Mesenchymal stem cell (in vitro differentiated cells and primary cell): ENCODE results near the gene OR4K14.

Source experiments
- DNase-seq: peaks from one replicate; pipeline ENCODE4 v3.0.0-alpha.2; 2013
- H2AFZ ChIP-seq: one replicate; pipeline ENCODE4 v1.6.1; 2013; ENCODE audit warnings: low read depth, mild to moderate bottlenecking, control low read depth, inconsistent platforms, low read length, moderate library complexity
- H2AK5ac ChIP-seq: 2 replicates; pipeline ENCODE4 v1.6.1; 2013; ENCODE audit warnings: low read length, moderate library complexity, mild to moderate bottlenecking, inconsistent platforms; ENCODE audit not compliant: severe bottlenecking
- H2BK120ac ChIP-seq: one replicate; pipeline ENCODE4 v1.6.1; 2013; ENCODE audit warnings: low read depth, mild to moderate bottlenecking, inconsistent platforms, low read length, moderate library complexity
- H2BK12ac ChIP-seq, 2 experiments: one replicate each; pipeline ENCODE4 v1.6.1; 2013; ENCODE audit warnings: inconsistent platforms in 2 of 2, low read length in 2 of 2, mild to moderate bottlenecking in 2 of 2, moderate library complexity in 2 of 2, control low read depth in 1 of 2
- H2BK15ac ChIP-seq: one replicate; pipeline ENCODE4 v1.6.1; 2013; ENCODE audit warnings: mild to moderate bottlenecking, low read depth, inconsistent platforms; ENCODE audit not compliant: poor library complexity, severe bottlenecking
- H2BK5ac ChIP-seq: 2 replicates; pipeline ENCODE4 v1.6.1; 2013; ENCODE audit warnings: low read depth, mild to moderate bottlenecking, low read length, control low read depth, inconsistent platforms; ENCODE audit not compliant: poor library complexity, severe bottlenecking
- H3K14ac ChIP-seq, 2 experiments: one replicate each; pipeline ENCODE4 v1.6.1; 2013; ENCODE audit warnings: inconsistent platforms in 2 of 2, low read length in 2 of 2, control low read depth in 1 of 2, mild to moderate bottlenecking in 1 of 2, moderate library complexity in 1 of 2
- H3K18ac ChIP-seq, 2 experiments: one replicate each; pipeline ENCODE4 v1.6.1; 2013; ENCODE audit warnings: inconsistent platforms in 2 of 2, low read length in 2 of 2, control low read depth in 1 of 2, low read depth in 1 of 2, mild to moderate bottlenecking in 1 of 2
- H3K23ac ChIP-seq, 2 experiments: one replicate each; pipeline ENCODE4 v1.6.1; 2013; ENCODE audit warnings: inconsistent platforms in 2 of 2, low read length in 2 of 2, mild to moderate bottlenecking in 2 of 2, moderate library complexity in 2 of 2, control low read depth in 1 of 2
- H3K27ac ChIP-seq: 2 replicates; pipeline ENCODE4 v1.5.1; 2013; ENCODE audit warnings: mild to moderate bottlenecking, moderate library complexity, low read length, control low read depth, inconsistent platforms; ENCODE audit not compliant: poor library complexity, severe bottlenecking
- H3K27me3 ChIP-seq, 2 experiments: 2 replicates each; pipeline versions ENCODE4 v1.6.1 to v1.7.0; 2013; ENCODE audit warnings: low read length in 2 of 2, mild to moderate bottlenecking in 2 of 2, moderate library complexity in 2 of 2, control low read depth in 1 of 2, inconsistent platforms in 1 of 2; ENCODE audit not compliant: control insufficient read depth in 1 of 2, insufficient read depth in 1 of 2
- H3K36me3 ChIP-seq, 2 experiments: 2 replicates each; pipeline versions ENCODE4 v1.6.1 to v1.7.0; 2013; ENCODE audit warnings: low read length in 2 of 2, control low read depth in 1 of 2, inconsistent platforms in 1 of 2, low read depth in 1 of 2, mild to moderate bottlenecking in 1 of 2; ENCODE audit not compliant: insufficient read depth in 2 of 2, control insufficient read depth in 1 of 2
- H3K4ac ChIP-seq, 2 experiments: one replicate each; pipeline ENCODE4 v1.6.1; 2013; ENCODE audit warnings: inconsistent platforms in 2 of 2, low read length in 2 of 2, mild to moderate bottlenecking in 2 of 2, moderate library complexity in 2 of 2, control low read depth in 1 of 2, low read depth in 1 of 2
- H3K4me1 ChIP-seq: 2 replicates; pipeline ENCODE4 v1.6.1; 2013; ENCODE audit warnings: low read depth, low read length, control low read depth; ENCODE audit not compliant: control insufficient read depth, insufficient read depth
- H3K4me2 ChIP-seq: 2 replicates; pipeline ENCODE4 v1.6.1; 2013; ENCODE audit warnings: low read length, mild to moderate bottlenecking, inconsistent platforms; ENCODE audit not compliant: poor library complexity, severe bottlenecking
- H3K4me3 ChIP-seq, 2 experiments: 2 replicates each; pipeline versions ENCODE4 v1.5.1 to v1.7.0; 2013; ENCODE audit warnings: low read length in 2 of 2, mild to moderate bottlenecking in 2 of 2, control low read depth in 1 of 2, low read depth in 1 of 2; ENCODE audit not compliant: insufficient read depth in 1 of 2
- H3K79me1 ChIP-seq: replicated peaks from 2 replicates; pipeline ENCODE4 v1.6.1; 2013; ENCODE audit warnings: mild to moderate bottlenecking, control low read depth, low read length, inconsistent platforms; ENCODE audit not compliant: poor library complexity, severe bottlenecking
- H3K9ac ChIP-seq: 2 replicates; pipeline ENCODE4 v1.7.0; 2013; ENCODE audit warnings: mild to moderate bottlenecking, low read length, moderate library complexity
- H3K9me3 ChIP-seq: 2 replicates; pipeline ENCODE4 v1.7.0; 2013; ENCODE audit warnings: mild to moderate bottlenecking, low read length; ENCODE audit not compliant: control insufficient read depth
- H4K8ac ChIP-seq: one replicate; pipeline ENCODE4 v1.6.1; 2013; ENCODE audit warnings: inconsistent platforms, mild to moderate bottlenecking, low read length, moderate library complexity
- H4K91ac ChIP-seq: one replicate; pipeline ENCODE4 v1.6.1; 2013; ENCODE audit warnings: mild to moderate bottlenecking, low read length, inconsistent platforms
- WGBS: methylation state at CpG from one replicate; pipeline ENCODE4 v1.1.7; 2013; ENCODE audit warnings: mixed read lengths; 5-methylcytosine and 5-hydroxymethylcytosine counted together

OR4K14 gene

DNA sequence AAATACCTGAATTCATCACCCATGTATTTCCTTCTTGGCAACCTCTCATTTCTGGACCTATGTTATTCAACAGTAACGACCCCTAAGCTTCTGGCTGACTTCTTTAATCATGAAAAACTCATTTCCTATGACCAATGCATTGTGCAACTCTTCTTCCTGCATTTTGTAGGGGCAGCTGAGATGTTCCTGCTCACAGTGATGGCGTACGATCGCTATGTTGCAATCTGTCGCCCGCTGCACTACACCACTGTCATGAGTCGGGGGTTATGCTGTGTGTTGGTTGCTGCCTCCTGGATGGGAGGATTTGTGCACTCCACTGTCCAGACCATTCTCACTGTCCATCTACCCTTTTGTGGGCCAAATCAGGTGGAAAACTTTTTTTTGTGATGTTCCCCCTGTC is 16.8 kb downstream of the OR4K14 start:
- Histone ChIP-seq H2AFZ (no peak overlapping the region), H3K36me3 (no peaks in the 10 kb centered on the region), H4K91ac (no peak overlapping the region), H3K4me2 (no peak overlapping the region), H3K4me3 (no peak overlapping the region), H2BK15ac (no peak overlapping the region), H3K9me3 (peaks cover 4% of the 10 kb centered on the region), H3K27ac (no peak overlapping the region), H3K18ac (no peak overlapping the region), H2BK120ac (no peak overlapping the region), H3K4ac (no peak overlapping the region), H4K8ac (no peak overlapping the region), H3K9ac (no peak overlapping the region), H3K23ac (no peak overlapping the region), H3K79me1 (no peaks in the 10 kb centered on the region), H2BK12ac (no peak overlapping the region), H3K27me3 (no peaks in the 10 kb centered on the region), H2AK5ac (no peak overlapping the region), H3K4me1 (no peaks in the 10 kb centered on the region), H2BK5ac (no peak overlapping the region), H3K14ac (no peak overlapping the region)
- 70% methylated on average over 7 of the region's 7 CpGs for WGBS
- DNase-seq: no peak

DNA sequence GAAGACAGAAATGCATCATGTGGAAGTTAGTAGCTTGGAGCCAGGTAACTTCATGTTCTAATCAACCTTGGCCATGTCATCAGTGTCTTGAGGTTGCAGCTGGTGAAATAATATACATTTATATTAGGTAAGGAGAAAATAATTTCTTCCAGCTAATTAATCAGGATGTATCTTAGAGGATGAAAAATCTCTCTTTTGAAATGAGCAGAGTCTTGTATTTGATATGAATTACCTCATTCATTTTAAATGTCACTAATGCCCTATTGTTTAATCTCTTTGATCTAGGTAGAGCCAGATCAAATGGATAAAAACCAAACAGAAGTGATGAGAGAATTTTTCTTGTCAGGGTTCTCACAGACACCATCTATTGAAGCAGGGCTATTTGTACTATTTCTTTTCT is 17.2 kb downstream of the OR4K14 start, which contains the start of gene OR4Q2:
Gene OR4Q2, plus strand, starts transcription at position 301 of the 400 bp plus-strand sequence.
- H4K8ac ChIP-seq: no peak within 1 kb of the TSS
- H3K23ac ChIP-seq: no peak within 1 kb of the TSS
- H3K4ac ChIP-seq: no peak within 1 kb of the TSS

DNA sequence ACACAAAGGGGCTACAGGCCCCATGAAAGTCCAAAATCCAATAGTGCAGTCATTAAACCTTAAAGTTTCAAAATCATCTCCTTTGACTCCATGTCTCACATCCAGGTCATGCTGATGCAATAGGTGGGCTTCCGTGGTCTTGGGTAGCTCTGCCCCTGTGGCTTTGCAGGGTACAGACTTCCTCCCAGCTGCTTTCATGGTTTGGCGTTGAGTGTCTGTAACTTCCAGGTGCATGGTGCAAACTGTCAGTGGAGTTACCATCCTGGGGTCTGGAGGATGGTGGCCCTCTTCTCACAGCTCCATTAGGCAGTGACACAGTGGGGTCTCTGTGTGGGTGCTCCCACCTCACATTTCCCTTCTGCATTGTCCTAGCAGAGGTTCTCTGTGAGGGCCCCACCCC is 25.7 kb downstream of the OR4K14 start:
- H2BK120ac ChIP-seq: no peak overlapping the region
- WGBS: 41% methylated on average over 2 of the region's 2 CpGs
- H2BK5ac ChIP-seq: no peak overlapping the region
- H3K4ac ChIP-seq: no peak overlapping the region
- H3K27ac ChIP-seq: no peak overlapping the region
- no peaks in the 10 kb centered on the region for H3K27me3 ChIP-seq
- no peak overlapping the region for H3K9ac ChIP-seq
- H4K8ac ChIP-seq: no peak overlapping the region
- no peaks in the 10 kb centered on the region for H3K79me1 ChIP-seq
- H3K4me2 ChIP-seq: no peak overlapping the region
- H3K4me3 ChIP-seq: no peak overlapping the region
- no peak overlapping the region for H3K14ac ChIP-seq
- no peak for DNase-seq
- no peak overlapping the region for H3K23ac ChIP-seq
- H3K36me3 ChIP-seq: no peaks in the 10 kb centered on the region
- H3K4me1 ChIP-seq: no peaks in the 10 kb centered on the region
- H2AFZ ChIP-seq: no peak overlapping the region
- no peak overlapping the region for H4K91ac ChIP-seq
- H2BK12ac ChIP-seq: no peak overlapping the region
- H3K9me3 ChIP-seq: no peaks in the 10 kb centered on the region
- no peak overlapping the region for H3K18ac ChIP-seq
- no peak overlapping the region for H2AK5ac ChIP-seq
- H2BK15ac ChIP-seq: no peak overlapping the region

More for the DNA sequence above, 17.2 kb downstream of the OR4K14 start, which contains the start of gene OR4Q2:
- no peak for DNase-seq
- H4K91ac ChIP-seq: no peak within 1 kb of the TSS
- H2AK5ac ChIP-seq: no peak within 1 kb of the TSS
- H3K4me3 ChIP-seq: no peak within 1 kb of the TSS
- H2AFZ ChIP-seq: no peak within 1 kb of the TSS
- H2BK12ac ChIP-seq: no peak within 1 kb of the TSS
- no peak within 1 kb of the TSS for H3K4me2 ChIP-seq
- no peak within 1 kb of the TSS for H3K9ac ChIP-seq
- no peak within 1 kb of the TSS for H3K14ac ChIP-seq
- H3K9me3 ChIP-seq: peaks cover 4% of the 10 kb centered on the region
- H3K27me3 ChIP-seq: no peaks in the 10 kb centered on the region
- no peaks in the 10 kb centered on the region for H3K4me1 ChIP-seq
- no peak within 1 kb of the TSS for H2BK120ac ChIP-seq
- no peak within 1 kb of the TSS for H2BK15ac ChIP-seq
- no peak within 1 kb of the TSS for H3K27ac ChIP-seq
- H3K18ac ChIP-seq: no peak within 1 kb of the TSS
- no peak within 1 kb of the TSS for H2BK5ac ChIP-seq
- no peaks in the 10 kb centered on the region for H3K79me1 ChIP-seq
- no peaks in the 10 kb centered on the region for H3K36me3 ChIP-seq

DNA sequence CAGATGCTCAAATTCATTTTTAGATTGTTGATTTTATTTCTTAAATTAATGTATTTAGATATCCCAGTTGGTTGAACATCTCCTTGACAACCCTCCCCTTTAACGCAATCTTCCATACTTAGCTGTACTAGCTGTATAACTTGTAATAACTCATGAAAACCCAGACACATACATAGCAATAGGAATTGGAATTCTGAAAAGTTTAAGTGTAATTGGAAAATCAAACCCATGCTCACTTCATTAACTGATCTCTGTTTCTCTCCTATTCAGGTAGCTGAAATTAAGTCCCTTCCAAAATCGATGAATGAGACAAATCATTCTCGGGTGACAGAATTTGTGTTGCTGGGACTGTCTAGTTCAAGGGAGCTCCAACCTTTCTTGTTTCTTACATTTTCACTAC is 43.8 kb downstream of the OR4K14 start, which contains the start of gene OR4K15:
Gene OR4K15, plus strand, starts transcription at position 301 of the 400 bp plus-strand sequence. Its CDS starts 0 bp downstream, at position 301.
- Histone ChIP-seq H3K27ac (no peak within 1 kb of the TSS), H4K8ac (no peak within 1 kb of the TSS), H3K4ac (no peak within 1 kb of the TSS), H3K9me3 (no peaks in the 10 kb centered on the region), H3K23ac (no peak within 1 kb of the TSS), H3K4me2 (no peak within 1 kb of the TSS), H3K79me1 (no peaks in the 10 kb centered on the region), H3K18ac (no peak within 1 kb of the TSS), H2BK5ac (no peak within 1 kb of the TSS), H3K4me3 (no peak within 1 kb of the TSS), H2AK5ac (no peak within 1 kb of the TSS), H2BK15ac (no peak within 1 kb of the TSS), H4K91ac (no peak within 1 kb of the TSS), H3K27me3 (no peaks in the 10 kb centered on the region), H3K9ac (no peak within 1 kb of the TSS), H2BK12ac (no peak within 1 kb of the TSS), H3K36me3 (no peaks in the 10 kb centered on the region), H3K14ac (no peak within 1 kb of the TSS), H3K4me1 (no peaks in the 10 kb centered on the region), H2AFZ (no peak within 1 kb of the TSS), H2BK120ac (no peak within 1 kb of the TSS)
- WGBS: 88% methylated on average over 2 of the region's 3 CpGs
- DNase-seq: no peak
